ENCODE measurements around the gene SMG6. TPM values are rescaled to one million over a fixed set of nuclear protein-coding genes. Genes with fewer than 3 reads are reported as not detected.

SMG6 gene
- total and polyA plus RNA-seq, 2 of the 8 experiments (the other 6 are each of a cell fraction or from before 2014, with no cell fraction given): 18.5 to 25.2 TPM

GRCh38 chr17:2064980-2065785 lies 238.4 kb downstream of the SMG6 start (continued):
- peak; percentile 47; the same call in 1 of the 2 replicates for TF ChIP-seq MAX (IDR thresholded peaks at IDR 0.05)
- TF ChIP-seq TAF7 (optimal IDR thresholded peaks at IDR 0.05; ENCODE audit: borderline replicate concordance, low read depth, low read length): no peak
- no peak for TF ChIP-seq RXRA (IDR thresholded peaks at IDR 0.05; ENCODE audit: insufficient read depth, low read depth, low read length)
- TF ChIP-seq CBX8 (IDR thresholded peaks at IDR 0.05; ENCODE audit: borderline replicate concordance, low read depth, low read length): no peak
- no peak for TF ChIP-seq BACH1 (IDR thresholded peaks at IDR 0.05; ENCODE audit: low read length)
- TF ChIP-seq RBBP5 (IDR thresholded peaks at IDR 0.05; ENCODE audit: borderline replicate concordance, low read depth, low read length): no peak
- TF ChIP-seq EGR1 (IDR thresholded peaks at IDR 0.05; ENCODE audit: borderline replicate concordance, low read depth, low read length): no peak
- peak; percentile 65; the same call in 1 of the 2 replicates for TF ChIP-seq JUN (IDR thresholded peaks at IDR 0.05; ENCODE audit: low read depth, low read length)
- TF ChIP-seq CHD1 (IDR thresholded peaks at IDR 0.05; ENCODE audit: low read depth, low read length): no peak
- no peak for TF ChIP-seq SIRT6 (IDR thresholded peaks at IDR 0.05; ENCODE audit: low read length)
- TF ChIP-seq HDAC2 (IDR thresholded peaks at IDR 0.05; ENCODE audit: borderline replicate concordance in 1 of 2, low read depth in 2 of 2, low read length in 2 of 2): no peak
- TF ChIP-seq TAF1 (IDR thresholded peaks at IDR 0.05; ENCODE audit: low read depth, low read length): no peak
- TF ChIP-seq ASH2L (IDR thresholded peaks at IDR 0.05; ENCODE audit: low read length): no peak
- no peak for TF ChIP-seq SP2 (IDR thresholded peaks at IDR 0.05; ENCODE audit: low read length)
- no peak for TF ChIP-seq EP300 (IDR thresholded peaks at IDR 0.05; ENCODE audit: borderline replicate concordance in 1 of 2, low read depth in 2 of 2, low read length in 2 of 2)
- TF ChIP-seq CEBPB (IDR thresholded peaks at IDR 0.05; ENCODE audit: low read depth, low read length): no peak
- TF ChIP-seq NRF1 (IDR thresholded peaks at IDR 0.05; ENCODE audit: low read depth, low read length): no peak
- peak; percentile 89 for TF ChIP-seq JUND (IDR thresholded peaks at IDR 0.05; ENCODE audit: low read length)
- TF ChIP-seq SP1 (IDR thresholded peaks at IDR 0.05; ENCODE audit: low read depth, low read length): no peak
- TF ChIP-seq POLR2A (IDR thresholded peaks at IDR 0.05; ENCODE audit: control extremely low read depth in 1 of 2, low read depth in 2 of 2, low read length in 2 of 2): no peak
- TF ChIP-seq CTCF (IDR thresholded peaks at IDR 0.05; ENCODE audit: control extremely low read depth in 1 of 3, insufficient read depth in 1 of 3, low read depth in 1 of 3, low read length in 3 of 3): peak; percentile 70 to 91 (median 90)
- TF ChIP-seq KDM1A (IDR thresholded peaks at IDR 0.05; ENCODE audit: borderline replicate concordance, low read length): no peak
